Neuron (in vitro differentiated cells): ENCODE data around the gene PROM2.

Experiments used
- H2AFZ ChIP-seq: one replicate; pipeline ENCODE4 v1.6.1; 2013; ENCODE audit warnings: low read depth, mild to moderate bottlenecking, inconsistent platforms, low read length, moderate library complexity
- H3K27me3 ChIP-seq: one replicate; pipeline ENCODE4 v1.6.1; 2013; ENCODE audit warnings: low read length; ENCODE audit not compliant: insufficient read depth
- H3K36me3 ChIP-seq: one replicate; pipeline ENCODE4 v1.6.1; 2013; ENCODE audit warnings: low read length; ENCODE audit not compliant: insufficient read depth
- H3K4me1 ChIP-seq: one replicate; pipeline ENCODE4 v1.6.1; 2013; ENCODE audit warnings: low read length; ENCODE audit not compliant: insufficient read depth
- H3K4me3 ChIP-seq: 2 replicates; pipeline ENCODE4 v1.5.1; 2013; ENCODE audit warnings: mild to moderate bottlenecking, low read length, moderate library complexity
- H3K9me3 ChIP-seq: one replicate; pipeline ENCODE4 v1.6.1; 2013; ENCODE audit warnings: low read length

PROM2 gene

DNA sequence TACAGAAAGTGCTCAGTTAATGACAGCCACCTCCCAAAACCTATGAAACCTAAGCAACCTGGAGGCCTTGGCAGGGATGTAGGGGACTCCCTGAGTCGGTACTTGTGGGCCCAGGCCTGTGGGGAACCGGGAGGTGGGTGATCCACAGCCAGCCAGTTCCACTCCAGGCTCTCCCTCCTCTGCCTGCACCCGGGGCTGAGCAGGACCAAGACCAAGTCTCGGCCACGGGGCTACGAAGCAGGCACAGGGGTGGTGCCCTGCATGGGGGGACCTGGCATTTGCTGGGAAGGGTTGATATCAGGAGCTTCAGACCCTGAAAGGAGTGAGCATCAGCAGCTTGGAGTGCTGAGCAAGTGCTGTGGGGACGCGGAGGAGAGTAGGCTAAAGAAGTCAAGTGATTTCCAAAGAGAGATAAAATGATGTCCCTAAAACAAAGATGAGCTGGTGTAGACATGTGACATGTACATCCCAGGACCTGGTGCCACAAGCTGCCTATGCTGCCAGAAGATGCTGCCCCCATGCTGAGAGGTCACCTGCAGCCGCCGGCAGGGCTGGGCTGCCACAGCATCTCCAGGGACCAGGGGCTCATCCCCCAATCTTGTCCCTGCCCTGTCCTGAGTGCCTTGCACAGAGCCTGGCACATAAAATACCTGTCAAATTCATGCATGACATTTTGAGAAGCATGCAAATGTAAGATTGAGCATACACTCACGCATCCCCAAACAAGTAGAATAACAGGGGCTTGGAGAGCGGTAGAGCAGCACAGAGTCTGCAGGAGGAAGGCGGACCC is 44.4 kb downstream of the PROM2 start:
- H3K4me3 ChIP-seq: no peak overlapping the region
- H3K9me3 ChIP-seq: no peaks in the 10 kb centered on the region
- H3K27me3 ChIP-seq: peaks cover 16% of the 10 kb centered on the region
- no peaks in the 10 kb centered on the region for H3K36me3 ChIP-seq
- H3K4me1 ChIP-seq: peaks cover 8% of the 10 kb centered on the region
- H2AFZ ChIP-seq: no peak overlapping the region

DNA sequence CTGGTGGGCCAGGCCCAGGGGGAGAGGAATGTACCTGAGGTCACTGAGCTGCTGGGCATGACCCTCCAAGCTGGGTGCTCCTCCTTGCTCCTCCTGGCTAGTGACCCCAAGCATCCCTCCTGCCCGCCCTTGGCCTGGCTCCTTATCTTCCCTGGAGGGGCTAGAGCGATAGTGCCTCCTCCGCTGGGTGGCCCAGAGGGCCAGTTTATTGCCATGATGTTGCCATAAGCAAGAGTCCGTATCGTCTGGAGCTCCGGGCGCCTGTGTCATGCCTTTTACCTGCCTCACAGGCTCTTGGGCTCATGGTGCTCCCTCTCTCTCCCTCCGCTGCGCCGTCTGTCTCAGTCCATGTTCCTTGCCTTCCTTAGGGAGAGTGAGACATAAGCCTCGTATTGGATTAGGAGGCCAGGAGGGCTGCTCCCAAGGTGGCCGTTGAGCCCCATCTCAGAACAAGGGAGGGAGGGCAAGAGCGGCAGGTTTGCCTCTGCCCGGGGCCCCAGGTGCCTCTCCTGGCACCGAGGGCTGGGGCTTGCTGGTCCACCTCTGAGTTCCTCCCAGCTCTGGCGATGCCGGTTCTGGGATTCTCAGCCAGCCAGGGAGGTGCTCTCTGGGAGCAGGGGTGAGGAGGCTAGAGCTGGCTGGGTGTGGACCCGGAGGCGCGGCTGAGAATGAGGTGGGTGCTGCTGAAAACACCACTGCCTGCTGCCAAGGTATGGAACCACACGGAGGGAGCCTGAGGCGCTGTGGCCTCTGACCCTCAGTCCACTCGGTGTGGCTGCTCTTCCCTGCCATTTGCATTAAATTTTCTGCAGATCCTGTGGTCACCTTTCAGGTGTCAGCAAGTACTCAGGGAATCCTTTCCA is 45.5 kb downstream of the PROM2 start:
- Histone ChIP-seq H3K4me3 (no peak overlapping the region), H3K36me3 (no peaks in the 10 kb centered on the region), H2AFZ (no peak overlapping the region), H3K4me1 (no peaks in the 10 kb centered on the region), H3K9me3 (no peaks in the 10 kb centered on the region), H3K27me3 (peaks cover 16% of the 10 kb centered on the region)

DNA sequence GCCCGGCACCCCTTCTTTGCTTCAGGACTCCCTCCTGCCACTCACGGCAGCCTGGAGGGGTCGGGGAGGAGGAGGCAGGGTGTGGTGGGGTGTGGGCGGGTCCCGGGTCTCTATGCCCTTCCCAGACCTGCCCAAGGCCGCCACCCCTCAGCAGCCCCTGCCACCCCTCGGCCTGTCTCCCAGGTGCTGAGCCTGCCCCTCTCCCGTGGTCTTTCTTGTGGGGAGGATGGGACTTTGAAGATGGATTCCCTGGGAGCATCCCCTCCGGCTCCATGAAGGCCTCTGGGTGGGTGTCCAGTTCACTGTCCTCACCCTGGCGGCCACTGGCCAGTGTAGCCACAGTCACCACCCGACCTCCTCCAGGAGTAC is 46.1 kb downstream of the PROM2 start:
- Histone ChIP-seq H2AFZ (no peak overlapping the region), H3K9me3 (no peaks in the 10 kb centered on the region), H3K4me1 (no peaks in the 10 kb centered on the region), H3K27me3 (peaks cover 16% of the 10 kb centered on the region), H3K36me3 (no peaks in the 10 kb centered on the region), H3K4me3 (no peak overlapping the region)

DNA sequence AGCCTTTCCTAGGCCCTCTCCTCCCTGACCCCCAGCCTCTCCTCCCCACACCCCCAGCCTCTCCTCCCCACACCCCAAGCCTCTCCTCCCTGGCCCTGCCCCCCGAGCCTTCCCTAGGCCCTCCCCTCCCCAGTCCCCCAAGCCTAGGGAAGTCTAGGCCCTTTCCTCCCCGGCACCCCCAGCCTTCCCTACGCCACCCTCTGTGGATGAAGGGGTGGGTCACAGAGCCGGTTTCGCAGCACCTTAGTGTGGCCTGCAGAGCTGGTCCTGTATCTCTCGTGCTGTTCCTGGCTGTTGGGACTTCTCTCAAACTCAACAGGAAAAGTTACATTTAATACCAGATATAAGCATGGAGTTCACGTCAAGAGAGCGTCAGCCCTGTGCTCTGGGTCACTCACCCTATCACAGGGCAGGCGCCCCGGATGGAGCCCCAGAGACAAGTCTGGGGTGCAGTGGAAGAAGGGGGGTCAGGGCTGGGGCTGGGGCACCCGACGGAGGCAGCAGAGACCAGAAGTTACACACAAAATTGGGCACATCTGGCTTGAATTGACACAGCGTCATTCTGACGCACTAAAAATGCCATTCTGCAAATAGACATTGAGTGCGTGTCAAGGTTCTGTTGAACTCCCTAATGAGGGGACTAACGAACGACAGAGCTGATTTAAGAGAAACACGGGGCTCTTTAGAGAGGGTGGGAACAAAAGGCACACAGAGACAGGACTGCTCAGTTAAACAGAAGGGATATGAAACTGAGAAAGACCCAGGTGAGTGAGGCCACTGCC is 46.9 kb downstream of the PROM2 start:
- Histone ChIP-seq H3K4me3 (no peak overlapping the region), H3K36me3 (no peaks in the 10 kb centered on the region), H3K27me3 (peaks cover 16% of the 10 kb centered on the region), H2AFZ (no peak overlapping the region), H3K9me3 (no peaks in the 10 kb centered on the region), H3K4me1 (no peaks in the 10 kb centered on the region)

DNA sequence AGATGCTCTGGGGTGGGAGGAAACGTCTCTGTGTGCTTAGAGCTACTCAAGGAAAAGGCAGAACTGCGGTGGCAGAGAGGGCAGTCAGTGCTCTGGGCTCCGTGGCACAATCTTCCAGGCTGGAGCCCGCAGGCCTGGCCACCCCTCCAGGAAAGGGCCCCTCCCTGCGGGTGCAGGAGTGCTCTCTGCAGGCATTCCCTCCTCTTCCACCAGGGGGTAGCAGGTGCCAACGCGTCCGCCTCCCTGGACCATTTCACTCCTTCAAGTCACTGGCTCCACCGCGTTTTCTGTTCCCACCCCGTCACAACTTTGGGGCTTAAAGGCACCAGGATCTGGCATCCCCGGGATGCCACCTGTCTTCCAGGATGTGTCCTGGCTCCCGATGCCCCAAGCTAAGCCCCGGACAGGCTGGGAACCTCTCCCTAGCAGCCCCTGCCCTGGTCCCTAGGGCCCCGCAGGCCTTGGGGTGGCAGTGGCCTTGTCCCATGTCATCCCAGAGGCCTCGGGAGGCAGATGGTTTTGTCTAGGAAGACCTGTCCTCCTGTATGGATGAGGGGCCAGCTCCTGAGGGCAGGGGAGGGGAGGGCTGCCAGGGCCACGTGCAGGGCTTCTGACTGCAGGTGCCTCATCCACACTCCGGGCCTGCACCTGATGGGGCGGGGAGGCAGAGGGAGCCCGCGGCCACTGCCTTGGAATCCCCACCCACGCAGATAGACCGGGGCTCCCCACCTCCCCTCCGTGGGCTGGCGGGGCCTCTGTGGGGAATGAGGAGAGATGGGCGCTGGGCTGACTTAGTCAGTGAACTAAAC is 49.3 kb downstream of the PROM2 start:
- no peak overlapping the region for H3K4me3 ChIP-seq
- H3K36me3 ChIP-seq: no peaks in the 10 kb centered on the region
- no peaks in the 10 kb centered on the region for H3K9me3 ChIP-seq
- H2AFZ ChIP-seq: no peak overlapping the region
- H3K4me1 ChIP-seq: no peaks in the 10 kb centered on the region
- peaks cover 9% of the 10 kb centered on the region for H3K27me3 ChIP-seq

- H3K4me3 ChIP-seq: no peak overlapping the region
Observed at GRCh38 chr2:95325026-95325425, 50.8 kb downstream of the PROM2 start.

DNA sequence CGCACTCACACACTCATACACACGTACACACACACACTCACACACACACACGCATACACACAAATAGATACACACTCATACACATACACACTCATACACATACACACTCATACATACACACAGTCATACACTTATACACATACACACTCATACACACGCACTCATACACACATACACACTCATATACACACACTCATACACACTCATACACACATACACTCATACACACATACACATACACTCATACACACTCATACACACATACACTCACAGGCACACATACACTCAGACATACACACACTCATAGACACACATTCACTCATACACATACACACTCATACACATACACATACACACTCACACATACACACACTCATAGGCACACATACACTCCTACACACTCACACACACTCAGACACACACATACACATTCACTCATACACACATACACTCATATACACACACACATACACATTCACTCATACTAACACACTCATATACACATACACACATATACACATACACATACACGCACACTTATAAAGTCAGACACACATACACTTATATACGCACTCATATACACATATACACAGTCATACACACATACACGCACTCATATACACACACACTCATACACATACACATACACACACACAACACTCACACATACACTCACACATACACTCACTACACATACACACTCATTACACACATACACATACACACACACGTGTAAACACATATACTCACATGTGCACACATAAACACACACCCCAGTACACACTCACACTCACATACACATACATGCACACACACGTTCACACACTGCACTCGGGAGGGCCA is 51.6 kb downstream of the PROM2 start:
- H3K4me3 ChIP-seq: no peak overlapping the region
- H3K9me3 ChIP-seq: no peaks in the 10 kb centered on the region
- no peak overlapping the region for H2AFZ ChIP-seq
- no peaks in the 10 kb centered on the region for H3K36me3 ChIP-seq
- no peaks in the 10 kb centered on the region for H3K4me1 ChIP-seq
- H3K27me3 ChIP-seq: no peaks in the 10 kb centered on the region

More at GRCh38 chr2:95325026-95325425, 50.8 kb downstream of the PROM2 start:
- Histone ChIP-seq H3K4me1 (no peaks in the 10 kb centered on the region), H3K9me3 (no peaks in the 10 kb centered on the region), H3K27me3 (no peaks in the 10 kb centered on the region), H3K36me3 (no peaks in the 10 kb centered on the region), H2AFZ (no peak overlapping the region)

- H2AFZ ChIP-seq: no peak overlapping the region
- no peaks in the 10 kb centered on the region for H3K27me3 ChIP-seq
- no peak overlapping the region for H3K4me3 ChIP-seq
- H3K36me3 ChIP-seq: no peaks in the 10 kb centered on the region
- H3K4me1 ChIP-seq: no peaks in the 10 kb centered on the region
- H3K9me3 ChIP-seq: no peaks in the 10 kb centered on the region
Observed at GRCh38 chr2:95326433-95327140, 52.3 kb downstream of the PROM2 start.

DNA sequence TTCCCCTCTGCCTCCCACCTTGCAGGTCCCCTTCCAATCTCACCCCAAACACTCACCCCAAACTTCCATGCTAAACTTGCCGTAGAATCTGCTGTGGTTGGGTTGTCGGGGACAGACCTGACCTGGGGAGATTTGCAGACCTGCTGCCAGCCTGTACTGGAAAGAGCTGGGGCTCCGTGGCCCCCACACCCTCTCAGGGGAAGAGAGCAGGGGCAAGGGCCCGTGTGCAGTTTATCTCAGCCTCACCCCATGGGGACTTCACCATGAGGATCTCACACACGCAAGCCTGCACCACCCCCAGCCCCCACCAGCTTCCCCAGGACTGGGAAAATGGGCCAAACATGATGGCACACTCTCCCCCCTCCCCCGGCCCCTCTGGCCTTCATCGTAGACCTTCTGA is 53.6 kb downstream of the PROM2 start:
- Histone ChIP-seq H3K4me3 (no peak overlapping the region), H2AFZ (no peak overlapping the region), H3K36me3 (no peaks in the 10 kb centered on the region), H3K4me1 (no peaks in the 10 kb centered on the region), H3K27me3 (no peaks in the 10 kb centered on the region), H3K9me3 (no peaks in the 10 kb centered on the region)

GRCh38 chr2:95328358-95329125 is 54.3 kb downstream of the PROM2 start:
- Histone ChIP-seq H2AFZ (no peak overlapping the region), H3K9me3 (no peaks in the 10 kb centered on the region), H3K36me3 (no peaks in the 10 kb centered on the region), H3K4me3 (no peak overlapping the region), H3K4me1 (no peaks in the 10 kb centered on the region), H3K27me3 (no peaks in the 10 kb centered on the region)

- H3K9me3 ChIP-seq: no peaks in the 10 kb centered on the region
- no peaks in the 10 kb centered on the region for H3K27me3 ChIP-seq
- no peaks in the 10 kb centered on the region for H3K36me3 ChIP-seq
- H2AFZ ChIP-seq: no peak overlapping the region
- no peaks in the 10 kb centered on the region for H3K4me1 ChIP-seq
- no peak overlapping the region for H3K4me3 ChIP-seq
Observed at GRCh38 chr2:95329401-95329800, 55.2 kb downstream of the PROM2 start.
